ENCODE results near the gene LMNB1. TPM values are rescaled to one million over a fixed set of nuclear protein-coding genes. Genes with fewer than 3 reads are reported as not detected.
"Not testable (repeated sequence)": the region's sequence is repeated elsewhere in the genome, so short reads cannot be mapped to it uniquely, and the experiment has no call there.

LMNB1 gene, protein sequence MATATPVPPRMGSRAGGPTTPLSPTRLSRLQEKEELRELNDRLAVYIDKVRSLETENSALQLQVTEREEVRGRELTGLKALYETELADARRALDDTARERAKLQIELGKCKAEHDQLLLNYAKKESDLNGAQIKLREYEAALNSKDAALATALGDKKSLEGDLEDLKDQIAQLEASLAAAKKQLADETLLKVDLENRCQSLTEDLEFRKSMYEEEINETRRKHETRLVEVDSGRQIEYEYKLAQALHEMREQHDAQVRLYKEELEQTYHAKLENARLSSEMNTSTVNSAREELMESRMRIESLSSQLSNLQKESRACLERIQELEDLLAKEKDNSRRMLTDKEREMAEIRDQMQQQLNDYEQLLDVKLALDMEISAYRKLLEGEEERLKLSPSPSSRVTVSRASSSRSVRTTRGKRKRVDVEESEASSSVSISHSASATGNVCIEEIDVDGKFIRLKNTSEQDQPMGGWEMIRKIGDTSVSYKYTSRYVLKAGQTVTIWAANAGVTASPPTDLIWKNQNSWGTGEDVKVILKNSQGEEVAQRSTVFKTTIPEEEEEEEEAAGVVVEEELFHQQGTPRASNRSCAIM
- total RNA-seq, result 100 to 1,000 TPM; 384 to 396 TPM

DNA sequence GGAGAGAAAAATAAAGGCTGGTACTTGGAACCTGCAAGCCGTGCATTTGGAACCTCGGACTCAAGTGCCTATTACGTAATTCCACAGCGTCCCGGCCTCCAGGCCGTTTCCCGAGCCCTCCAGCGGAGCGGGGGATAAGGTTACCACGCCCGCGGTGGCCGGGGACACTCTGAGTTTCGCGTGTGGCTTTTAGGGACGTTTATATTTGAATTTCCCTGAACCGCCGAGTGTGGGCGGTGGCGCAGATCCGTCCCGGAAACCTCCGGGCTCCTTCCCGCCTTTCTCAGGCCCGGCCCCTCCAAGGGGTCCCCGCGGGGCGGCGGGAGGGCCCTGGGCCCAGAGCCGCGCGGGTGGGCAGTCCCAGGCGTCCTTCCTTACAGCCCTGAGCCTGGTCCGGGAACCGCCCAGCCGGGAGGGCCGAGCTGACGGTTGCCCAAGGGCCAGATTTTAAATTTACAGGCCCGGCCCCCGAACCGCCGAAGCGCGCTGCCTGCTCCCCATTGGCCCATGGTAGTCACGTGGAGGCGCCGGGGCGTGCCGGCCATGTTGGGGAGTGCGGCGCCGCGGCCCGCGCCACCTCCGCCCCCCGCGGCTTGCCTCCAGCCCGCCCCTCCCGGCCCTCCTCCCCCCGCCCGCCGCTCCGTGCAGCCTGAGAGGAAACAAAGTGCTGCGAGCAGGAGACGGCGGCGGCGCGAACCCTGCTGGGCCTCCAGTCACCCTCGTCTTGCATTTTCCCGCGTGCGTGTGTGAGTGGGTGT lies at the start of gene LMNB1:
Gene LMNB1 (plus strand): TSS at position 638 of the 758 bp plus-strand sequence. CDS start 373 bp downstream, outside the sequence.
- POLR2A ChIA-PET, result interaction anchor here (0.6 to 8.5 kb wide), 25 partner anchors 7 to 353 kb away, joined by 3 to 247 read pairs (median 5); partner anchors contain the start of genes GRAMD2B and MARCHF3
- Mint-ChIP-seq H3K4me3 (peak within 1 kb of the TSS; percentile 96), H3K4me1 (ENCODE audit: low read depth) (peaks cover 39% of the 10 kb centered on the region), H3K27ac (peak within 1 kb of the TSS; percentile 98), H3K36me3 (ENCODE audit: low read depth) (peaks cover 40% of the 10 kb centered on the region), H3K27me3 (ENCODE audit: low read depth) (no peaks in the 10 kb centered on the region), H3K9me3 (ENCODE audit: insufficient read depth) (no peaks in the 10 kb centered on the region)
- peak; percentile 97 for DNase-seq
- CTCF ChIA-PET, result interaction anchor here (0.8 to 7.6 kb wide), 14 partner anchors 16 to 175 kb away, joined by 3 to 250 read pairs (median 8); partner anchors contain the start of gene PHAX
- ATAC-seq, result peak; percentile 75

- H3K4me1 Mint-ChIP-seq (ENCODE audit: low read depth), result peaks cover 7% of the 10 kb centered on the region
- peaks cover 1% of the 10 kb centered on the region for H3K27me3 Mint-ChIP-seq (ENCODE audit: low read depth)
- no peak overlapping the region for H3K4me3 Mint-ChIP-seq
- DNase-seq, result no peak
- H3K9me3 Mint-ChIP-seq (ENCODE audit: insufficient read depth), result no peaks in the 10 kb centered on the region
- ChIA-PET POLR2A (interaction anchor here (4.5 kb wide), 1 partner anchor 44 kb away, joined by 49 read pairs; the partner anchor contains the start of gene LMNB1), CTCF (interaction anchor here (3.3 kb wide), 1 partner anchor 46 kb away, joined by 28 read pairs; the partner anchor contains the start of gene LMNB1)
- ATAC-seq, result no peak
- no peaks in the 10 kb centered on the region for H3K36me3 Mint-ChIP-seq (ENCODE audit: low read depth)
- no peak overlapping the region for H3K27ac Mint-ChIP-seq
Measured at GRCh38 chr5:126732716-126733115, 44.2 kb upstream of the LMNB1 start.

DNA sequence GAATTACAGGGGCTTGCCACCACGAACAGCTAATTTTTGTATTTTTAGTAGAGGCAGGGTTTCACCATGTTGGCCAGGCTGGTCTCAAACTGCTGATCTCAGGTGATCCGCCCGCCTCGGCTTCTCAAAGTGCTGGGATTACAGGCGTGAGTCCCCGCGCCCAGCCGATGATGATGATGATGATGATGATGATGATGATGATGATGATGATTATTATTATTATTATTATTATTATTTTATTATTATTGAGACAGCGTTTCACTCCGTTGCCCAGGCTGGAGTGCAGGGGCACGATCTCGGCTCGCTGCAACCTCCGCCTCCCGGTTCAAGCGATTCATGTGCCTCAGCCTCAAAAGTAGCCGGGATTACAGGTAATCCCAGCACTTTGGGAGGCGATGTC lies 42.4 kb upstream of the LMNB1 start:
- POLR2A ChIA-PET, result interaction anchor here (1.2 to 1.3 kb wide), 2 partner anchors 42 to 44 kb away, joined by 4 to 5 read pairs; partner anchors contain the start of gene LMNB1

DNA sequence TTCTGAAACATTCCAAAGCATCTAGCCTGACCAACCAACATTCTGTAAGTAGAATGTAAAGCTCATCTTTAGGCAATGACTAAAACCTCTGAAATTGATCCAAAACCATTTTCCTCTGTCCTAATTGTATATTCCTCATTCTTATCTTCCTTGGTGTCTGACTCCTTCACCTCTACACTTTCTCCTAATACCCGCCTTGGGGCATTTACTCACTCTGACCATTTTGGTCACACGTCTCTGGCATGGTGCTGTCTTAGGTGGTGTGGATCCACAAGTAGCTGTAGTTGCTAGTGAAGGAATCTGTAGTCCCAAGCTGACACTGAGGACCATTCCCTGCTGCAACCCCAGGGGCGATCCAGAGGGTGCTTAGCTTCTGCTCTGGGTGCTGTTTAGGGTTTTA lies 40.8 kb upstream of the LMNB1 start:
- Mint-ChIP-seq H3K36me3 (ENCODE audit: low read depth) (no peaks in the 10 kb centered on the region), H3K9me3 (ENCODE audit: insufficient read depth) (no peaks in the 10 kb centered on the region), H3K27ac (no peak overlapping the region), H3K4me1 (ENCODE audit: low read depth) (peaks cover 3% of the 10 kb centered on the region), H3K4me3 (no peak overlapping the region), H3K27me3 (ENCODE audit: low read depth) (peaks cover 2% of the 10 kb centered on the region)
- POLR2A ChIA-PET, result interaction anchor here (1.1 kb wide), 1 partner anchor 42 kb away, joined by 6 read pairs; no protein-coding TSS in a partner anchor
- DNase-seq (no peak), ATAC-seq (no peak)
- CTCF ChIA-PET, result no interaction called here

More for the DNA sequence above, 42.4 kb upstream of the LMNB1 start:
- not testable (repeated sequence) for H3K27ac Mint-ChIP-seq; H3K4me1 Mint-ChIP-seq (ENCODE audit: low read depth); H3K9me3 Mint-ChIP-seq (ENCODE audit: insufficient read depth); H3K36me3 Mint-ChIP-seq (ENCODE audit: low read depth); DNase-seq; H3K4me3 Mint-ChIP-seq; ATAC-seq; H3K27me3 Mint-ChIP-seq (ENCODE audit: low read depth)
- CTCF ChIA-PET, result interaction anchor here (1.0 to 1.4 kb wide), 3 partner anchors 13 to 46 kb away, joined by 3 to 6 read pairs (median 3); partner anchors contain the start of gene LMNB1

- DNase-seq (no peak), ATAC-seq (no peak)
- Mint-ChIP-seq H3K27me3 (ENCODE audit: low read depth) (peaks cover 6% of the 10 kb centered on the region), H3K27ac (no peak overlapping the region), H3K36me3 (ENCODE audit: low read depth) (no peaks in the 10 kb centered on the region), H3K4me1 (ENCODE audit: low read depth) (peaks cover 5% of the 10 kb centered on the region), H3K9me3 (ENCODE audit: insufficient read depth) (no peaks in the 10 kb centered on the region), H3K4me3 (no peak overlapping the region)
- ChIA-PET POLR2A (interaction anchor here (2.0 kb wide), 1 partner anchor 37 kb away, joined by 8 read pairs; the partner anchor contains the start of gene LMNB1), CTCF (interaction anchor here (1.1 kb wide), 1 partner anchor 64 kb away, joined by 5 read pairs; no protein-coding TSS in a partner anchor)
Measured at GRCh38 chr5:126741361-126741760, 35.6 kb upstream of the LMNB1 start.

GRCh38 chr5:126742425-126742824 lies 34.5 kb upstream of the LMNB1 start:
- POLR2A ChIA-PET, result no interaction called here
- Mint-ChIP-seq H3K27me3 (ENCODE audit: low read depth) (peaks cover 6% of the 10 kb centered on the region), H3K27ac (no peak overlapping the region), H3K4me1 (ENCODE audit: low read depth) (peaks cover 9% of the 10 kb centered on the region), H3K36me3 (ENCODE audit: low read depth) (no peaks in the 10 kb centered on the region), H3K9me3 (ENCODE audit: insufficient read depth) (no peaks in the 10 kb centered on the region), H3K4me3 (no peak overlapping the region)
- ATAC-seq (no peak), DNase-seq (no peak)
- CTCF ChIA-PET, result interaction anchor here (1.1 kb wide), 1 partner anchor 65 kb away, joined by 5 read pairs; no protein-coding TSS in a partner anchor

- ChIA-PET POLR2A (interaction anchor here (1.2 to 4.1 kb wide), 2 partner anchors 14 to 33 kb away, joined by 3 to 97 read pairs; partner anchors contain the start of gene LMNB1), CTCF (interaction anchor here (4.4 kb wide), 1 partner anchor 33 kb away, joined by 72 read pairs; the partner anchor contains the start of gene LMNB1)
- no peak for DNase-seq
- no peaks in the 10 kb centered on the region for H3K9me3 Mint-ChIP-seq (ENCODE audit: insufficient read depth)
- no peaks in the 10 kb centered on the region for H3K36me3 Mint-ChIP-seq (ENCODE audit: low read depth)
- no peak overlapping the region for H3K4me3 Mint-ChIP-seq
- no peak overlapping the region for H3K27ac Mint-ChIP-seq
- H3K27me3 Mint-ChIP-seq (ENCODE audit: low read depth), result peaks cover 3% of the 10 kb centered on the region
- H3K4me1 Mint-ChIP-seq (ENCODE audit: low read depth), result peaks cover 28% of the 10 kb centered on the region
- no peak for ATAC-seq
Measured at GRCh38 chr5:126744836-126745235, 32.1 kb upstream of the LMNB1 start.

DNA sequence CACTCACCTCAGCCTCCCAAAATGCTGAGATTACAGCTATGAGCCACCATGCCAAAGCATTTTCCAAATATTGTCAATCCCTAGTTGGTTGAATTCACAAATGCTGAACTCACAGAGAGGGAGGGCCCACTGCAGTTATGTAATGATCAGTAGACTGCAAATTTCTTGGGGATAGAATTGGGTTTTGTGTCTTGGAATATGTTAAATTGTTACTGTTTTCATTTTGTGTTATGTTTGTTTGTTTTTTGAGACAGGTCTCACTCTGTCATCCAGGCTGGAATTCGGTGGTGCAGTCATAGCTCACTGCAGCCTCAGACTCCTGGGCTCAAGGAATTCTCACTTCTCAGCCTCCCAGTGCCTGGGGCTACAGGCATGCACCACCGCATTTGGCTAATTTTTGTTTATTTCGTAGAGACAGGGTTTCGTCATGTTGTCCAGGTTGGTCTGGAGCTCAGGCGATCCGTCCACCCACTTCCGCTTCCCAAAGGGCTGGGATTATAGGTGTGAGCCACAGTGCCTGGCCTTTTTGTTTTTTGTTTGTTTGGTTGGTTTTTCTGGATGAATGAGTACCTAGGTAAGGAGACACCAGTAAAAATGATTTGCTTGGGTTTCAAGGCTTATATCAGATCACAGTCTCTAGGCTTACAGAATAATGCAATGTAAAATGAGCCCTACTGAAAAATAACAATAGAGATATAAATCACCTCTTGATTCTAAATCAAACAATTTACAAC lies 31.5 kb upstream of the LMNB1 start:
- H3K27ac Mint-ChIP-seq, result no peak overlapping the region
- no peak for DNase-seq
- H3K4me1 Mint-ChIP-seq (ENCODE audit: low read depth), result peaks cover 31% of the 10 kb centered on the region
- CTCF ChIA-PET, result interaction anchor here (1.5 to 4.4 kb wide), 3 partner anchors 13 to 33 kb away, joined by 8 to 72 read pairs (median 9); partner anchors contain the start of gene LMNB1
- H3K36me3 Mint-ChIP-seq (ENCODE audit: low read depth), result no peaks in the 10 kb centered on the region
- ATAC-seq, result no peak
- H3K9me3 Mint-ChIP-seq (ENCODE audit: insufficient read depth), result no peaks in the 10 kb centered on the region
- peaks cover 3% of the 10 kb centered on the region for H3K27me3 Mint-ChIP-seq (ENCODE audit: low read depth)
- POLR2A ChIA-PET, result interaction anchor here (1.2 to 4.1 kb wide), 2 partner anchors 14 to 32 kb away, joined by 3 to 97 read pairs; partner anchors contain the start of gene LMNB1
- H3K4me3 Mint-ChIP-seq, result no peak overlapping the region

GRCh38 chr5:126746290-126746689 lies 30.6 kb upstream of the LMNB1 start:
- H3K9me3 Mint-ChIP-seq (ENCODE audit: insufficient read depth), result no peaks in the 10 kb centered on the region
- H3K4me3 Mint-ChIP-seq, result no peak overlapping the region
- ATAC-seq (no peak), DNase-seq (no peak)
- POLR2A ChIA-PET, result interaction anchor here (4.1 kb wide), 1 partner anchor 31 kb away, joined by 97 read pairs; the partner anchor contains the start of gene LMNB1
- CTCF ChIA-PET, result interaction anchor here (1.5 to 4.4 kb wide), 3 partner anchors 12 to 32 kb away, joined by 8 to 72 read pairs (median 9); partner anchors contain the start of gene LMNB1
- no peak overlapping the region for H3K27ac Mint-ChIP-seq
- peaks cover 31% of the 10 kb centered on the region for H3K4me1 Mint-ChIP-seq (ENCODE audit: low read depth)
- H3K27me3 Mint-ChIP-seq (ENCODE audit: low read depth), result peaks cover 2% of the 10 kb centered on the region
- no peaks in the 10 kb centered on the region for H3K36me3 Mint-ChIP-seq (ENCODE audit: low read depth)

- Mint-ChIP-seq H3K4me3 (no peak overlapping the region), H3K36me3 (ENCODE audit: low read depth) (no peaks in the 10 kb centered on the region), H3K9me3 (ENCODE audit: insufficient read depth) (no peaks in the 10 kb centered on the region), H3K4me1 (ENCODE audit: low read depth) (peaks cover 46% of the 10 kb centered on the region), H3K27me3 (ENCODE audit: low read depth) (no peaks in the 10 kb centered on the region), H3K27ac (no peak overlapping the region)
- no peak for DNase-seq
- ChIA-PET CTCF (interaction anchor here (0.6 kb wide), 1 partner anchor 283 kb away, joined by 4 read pairs; no protein-coding TSS in a partner anchor), POLR2A (interaction anchor here (1.9 to 15.3 kb wide), 2 partner anchors 25 kb away, joined by 22 to 247 read pairs; partner anchors contain the start of gene LMNB1)
- ATAC-seq, result no peak
Measured at GRCh38 chr5:126752081-126752785, 24.7 kb upstream of the LMNB1 start.

Measured in activated CD8-positive, alpha-beta T cell treated with anti-CD3 and anti-CD28 coated beads, Interleukin-2, amount 10 ng/mL, durations not matched to agents 7 days and 5 days (primary cell).